ENCODE measurements around the gene RAP1GAP. TPM values are rescaled to one million over a fixed set of nuclear protein-coding genes. Genes with fewer than 3 reads are reported as not detected.
A peak's percentile ranks its signal among the peaks of the same experiment; 100 is the strongest.

Gene RAP1GAP
- total RNA-seq, 1 experiment from 2014 or later, result not detected

DNA sequence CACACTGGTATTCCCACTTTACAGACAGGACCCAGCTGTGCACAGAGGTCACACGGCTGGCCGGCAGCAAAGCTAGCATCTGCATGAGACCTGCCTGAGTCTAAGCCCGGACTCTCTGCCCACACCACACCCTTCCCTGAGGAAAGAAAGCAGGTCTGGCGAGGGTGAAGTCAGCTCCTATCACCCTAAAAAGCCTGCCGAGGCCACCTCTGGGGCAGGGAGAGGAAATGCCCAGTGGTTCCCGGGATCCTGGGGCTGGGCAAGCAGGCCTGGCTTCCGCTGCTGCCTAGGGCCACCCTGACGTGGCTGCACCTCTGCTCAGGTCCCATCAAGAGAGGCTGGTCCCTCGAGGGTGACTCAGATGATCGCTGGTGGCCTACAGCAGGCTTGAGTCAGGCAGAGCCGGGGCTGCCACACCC, 42.2 kb downstream of the RAP1GAP start:
- Histone ChIP-seq H3K9me3 (no peaks in the 10 kb centered on the region), H3K27me3 (no peaks in the 10 kb centered on the region), H3K4me3 (no peak overlapping the region), H3K36me3 (no peaks in the 10 kb centered on the region)
- no peak for DNase-seq

DNA sequence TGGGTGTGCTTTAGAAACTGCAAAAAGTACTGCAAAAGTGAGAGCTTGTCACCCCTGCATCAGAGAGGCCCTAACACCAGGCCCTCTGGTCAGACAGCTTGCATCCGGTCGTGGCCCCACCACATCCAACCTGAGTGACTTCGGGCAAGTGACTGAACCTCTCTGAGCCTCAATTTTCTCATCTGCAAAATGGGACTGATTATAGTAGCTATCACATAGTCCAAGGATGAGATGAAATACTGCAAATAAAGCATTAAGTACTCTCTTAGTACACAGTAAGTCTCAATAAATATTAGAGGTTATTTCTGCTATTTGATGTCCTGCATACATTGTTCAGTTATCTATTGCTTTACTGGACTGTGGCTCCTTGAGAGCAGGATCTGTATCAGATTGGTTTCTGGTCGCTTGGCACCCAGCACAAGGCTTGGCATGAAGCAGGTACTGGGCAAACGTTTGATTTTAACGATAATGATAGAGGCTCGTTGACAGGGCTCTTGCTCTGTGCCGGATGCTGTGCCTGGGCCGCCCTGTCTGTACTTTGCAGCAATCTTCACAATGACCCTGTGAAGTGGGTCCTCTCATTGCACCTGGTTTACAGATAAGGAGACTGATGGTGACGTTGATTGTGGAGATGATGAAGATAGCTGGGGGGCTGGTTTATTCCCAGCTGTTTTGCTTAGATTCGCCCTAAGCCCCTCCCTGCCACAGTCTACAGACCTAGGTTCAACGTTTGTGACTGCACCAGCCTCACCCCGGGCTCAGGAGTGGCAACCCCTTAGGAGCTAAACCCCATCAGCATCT, 43.6 kb downstream of the RAP1GAP start:
- no peaks in the 10 kb centered on the region for H3K27me3 ChIP-seq

GRCh38 chr1:21624571-21625389, 44.4 kb downstream of the RAP1GAP start:
- Histone ChIP-seq H3K9me3 (no peaks in the 10 kb centered on the region), H3K27me3 (no peaks in the 10 kb centered on the region), H3K4me3 (no peak overlapping the region), H3K36me3 (no peaks in the 10 kb centered on the region)
- DNase-seq, result peak; percentile 42

More for the DNA sequence above, 43.6 kb downstream of the RAP1GAP start:
- H3K9me3 ChIP-seq, result no peaks in the 10 kb centered on the region
- H3K4me3 ChIP-seq, result no peak overlapping the region
- no peak for DNase-seq
- H3K36me3 ChIP-seq, result no peaks in the 10 kb centered on the region

DNA sequence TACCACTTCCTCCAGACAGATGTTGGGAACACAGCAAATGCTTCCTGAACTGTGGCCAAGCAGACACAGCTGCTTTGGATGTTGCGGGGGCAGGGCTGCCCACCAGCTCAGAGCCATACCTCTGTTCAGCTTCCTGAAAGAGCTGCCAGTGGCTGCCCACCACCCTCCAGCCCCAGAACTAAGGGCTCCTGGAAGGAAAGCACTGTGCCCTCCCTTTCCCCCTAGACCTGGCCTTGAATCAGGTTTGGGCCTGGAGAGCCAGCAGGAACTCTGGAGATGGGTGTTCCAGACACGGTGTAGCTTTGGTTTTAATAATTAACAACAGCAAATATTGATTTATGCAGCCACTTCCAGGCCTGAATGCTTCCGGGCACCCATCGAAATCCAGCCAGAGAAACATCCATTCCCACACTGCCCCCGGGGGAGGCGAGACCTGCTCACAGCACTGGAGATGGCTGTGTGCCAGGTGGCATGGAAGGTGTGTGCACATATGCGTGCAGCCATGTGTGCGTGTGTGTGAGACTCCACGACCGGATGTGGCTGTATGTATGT, 45.7 kb downstream of the RAP1GAP start:
- Histone ChIP-seq H3K9me3 (no peaks in the 10 kb centered on the region), H3K27me3 (no peaks in the 10 kb centered on the region), H3K36me3 (no peaks in the 10 kb centered on the region), H3K4me3 (no peak overlapping the region)
- DNase-seq, result no peak

DNA sequence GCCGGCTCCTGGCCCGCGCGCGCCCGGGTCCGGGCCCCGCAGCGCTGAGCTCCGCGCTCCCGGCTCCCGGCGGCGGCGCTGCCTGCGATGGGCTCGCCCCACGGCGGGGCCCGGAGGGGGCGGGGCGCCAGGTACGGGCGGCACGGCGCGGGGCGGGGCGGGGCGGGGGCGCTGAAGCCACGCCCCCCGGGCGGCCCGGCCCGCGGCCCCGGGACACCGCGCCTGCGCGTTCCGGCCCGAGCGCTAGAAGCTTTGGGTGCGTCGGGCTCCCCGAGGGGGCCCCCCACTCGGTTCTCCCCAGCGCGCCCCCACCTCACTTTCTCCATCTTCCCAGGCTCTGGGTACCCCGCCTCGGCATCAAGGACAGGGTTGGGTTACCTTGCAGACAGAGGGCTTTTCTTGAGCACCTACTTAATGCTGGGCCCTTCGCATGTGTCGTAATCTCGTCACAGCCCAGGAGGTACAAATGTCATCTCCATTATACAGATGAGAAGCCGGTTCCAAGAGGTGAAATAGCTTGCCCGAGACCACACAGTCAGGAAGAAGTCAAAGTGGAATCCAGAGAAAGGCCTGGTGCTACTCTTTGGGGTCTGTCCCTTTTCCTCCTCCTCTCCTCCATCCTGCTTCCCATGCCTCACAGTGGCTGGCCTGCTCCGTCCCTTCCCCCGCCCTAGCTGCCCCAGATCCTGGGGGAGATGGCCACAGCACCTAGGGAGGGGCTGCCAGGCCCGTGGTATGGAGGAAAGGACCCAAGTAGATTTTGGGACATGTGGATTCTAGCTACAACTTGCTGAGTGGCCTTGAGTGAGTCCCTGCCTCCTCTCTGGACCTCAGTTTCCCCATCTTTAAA, 46.5 kb downstream of the RAP1GAP start:
- Histone ChIP-seq H3K4me3 (peak overlapping the region; percentile 30), H3K36me3 (no peaks in the 10 kb centered on the region), H3K9me3 (no peaks in the 10 kb centered on the region), H3K27me3 (no peaks in the 10 kb centered on the region)
- no peak for DNase-seq

- no peak overlapping the region for H3K4me3 ChIP-seq
- H3K9me3 ChIP-seq, result no peaks in the 10 kb centered on the region
- no peaks in the 10 kb centered on the region for H3K27me3 ChIP-seq
- H3K36me3 ChIP-seq, result no peaks in the 10 kb centered on the region
- DNase-seq, result no peak
Measured at GRCh38 chr1:21621761-21622436, 47.3 kb downstream of the RAP1GAP start.

GRCh38 chr1:21621051-21621450, 48.1 kb downstream of the RAP1GAP start:
- Histone ChIP-seq H3K27me3 (no peaks in the 10 kb centered on the region), H3K4me3 (no peak overlapping the region)
- no peak for DNase-seq

DNA sequence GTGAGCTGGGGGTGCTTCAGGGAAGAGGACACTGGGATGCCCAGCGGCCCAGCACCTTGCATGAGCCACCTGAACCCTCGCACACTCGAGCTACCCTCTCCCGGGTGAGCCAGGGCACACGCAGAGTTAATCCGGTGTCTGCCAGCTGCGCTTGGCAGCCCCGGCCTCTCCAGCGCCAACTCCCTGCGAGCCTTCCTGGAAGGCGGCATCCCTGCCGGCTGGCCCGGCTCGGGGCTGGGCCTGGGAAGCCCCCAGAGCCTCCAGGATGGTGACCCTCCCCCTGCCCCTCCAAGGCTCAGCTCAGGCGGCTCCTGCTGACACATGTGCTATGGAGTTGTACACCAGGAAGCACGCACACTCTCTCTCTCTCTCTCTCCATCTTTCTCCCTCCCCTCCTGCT, 48.7 kb downstream of the RAP1GAP start:
- Histone ChIP-seq H3K4me3 (no peak overlapping the region), H3K9me3 (no peaks in the 10 kb centered on the region), H3K36me3 (no peaks in the 10 kb centered on the region), H3K27me3 (no peaks in the 10 kb centered on the region)
- DNase-seq, result no peak

More at GRCh38 chr1:21621051-21621450, 48.1 kb downstream of the RAP1GAP start:
- no peaks in the 10 kb centered on the region for H3K9me3 ChIP-seq
- no peaks in the 10 kb centered on the region for H3K36me3 ChIP-seq

DNA sequence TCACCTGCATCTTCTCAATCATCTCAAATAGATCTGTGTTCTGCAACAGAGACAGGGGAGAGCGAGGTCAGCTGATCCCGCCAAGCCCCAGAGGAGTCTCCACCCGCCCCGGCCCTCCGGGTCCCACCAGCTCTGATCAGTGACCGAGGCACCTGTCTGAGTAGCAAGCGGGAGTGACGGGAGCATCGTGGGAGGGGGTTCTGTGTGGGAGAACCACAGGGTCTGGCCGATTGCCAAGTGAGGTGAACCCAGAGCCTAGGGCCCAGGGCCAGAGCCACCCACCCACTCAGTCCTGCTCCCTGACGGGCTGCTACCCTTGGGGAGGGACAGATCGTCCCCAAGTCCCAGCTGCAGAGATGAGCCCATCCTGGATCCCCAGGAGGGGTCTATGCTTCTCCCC, 49.1 kb downstream of the RAP1GAP start:
- H3K36me3 ChIP-seq, result no peaks in the 10 kb centered on the region
- no peak overlapping the region for H3K4me3 ChIP-seq
- H3K9me3 ChIP-seq, result no peaks in the 10 kb centered on the region
- H3K27me3 ChIP-seq, result no peaks in the 10 kb centered on the region
- no peak for DNase-seq

DNA sequence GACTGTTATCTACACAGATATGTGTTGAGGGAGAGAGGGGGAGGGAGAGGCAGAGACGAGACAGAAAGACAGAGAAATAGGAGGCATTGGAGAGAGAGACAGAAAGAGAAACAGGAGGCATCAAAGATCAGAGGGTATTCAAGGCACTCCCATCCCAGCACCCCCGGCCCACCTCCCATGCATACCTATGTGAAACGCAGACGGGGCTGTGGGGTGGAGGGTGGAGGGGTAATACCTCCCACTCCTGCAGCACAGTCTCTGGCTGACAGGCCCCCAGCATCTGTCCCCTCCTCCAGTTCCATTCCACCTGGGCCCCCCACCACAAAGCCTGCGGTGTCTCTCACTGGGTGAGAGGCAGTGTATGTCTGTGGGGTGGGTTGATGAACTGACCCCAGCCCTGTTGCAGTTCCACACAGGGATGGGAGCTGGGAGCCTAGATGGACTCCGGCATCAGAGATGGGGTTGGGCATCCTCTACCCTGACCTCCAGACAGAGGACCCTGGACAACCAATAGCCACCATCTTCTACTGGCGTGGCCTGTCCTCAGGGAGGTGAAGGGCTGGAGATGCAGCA, 49.7 kb downstream of the RAP1GAP start:
- no peak for DNase-seq
- H3K9me3 ChIP-seq, result no peaks in the 10 kb centered on the region
- no peaks in the 10 kb centered on the region for H3K36me3 ChIP-seq
- no peaks in the 10 kb centered on the region for H3K27me3 ChIP-seq
- no peak overlapping the region for H3K4me3 ChIP-seq

DNA sequence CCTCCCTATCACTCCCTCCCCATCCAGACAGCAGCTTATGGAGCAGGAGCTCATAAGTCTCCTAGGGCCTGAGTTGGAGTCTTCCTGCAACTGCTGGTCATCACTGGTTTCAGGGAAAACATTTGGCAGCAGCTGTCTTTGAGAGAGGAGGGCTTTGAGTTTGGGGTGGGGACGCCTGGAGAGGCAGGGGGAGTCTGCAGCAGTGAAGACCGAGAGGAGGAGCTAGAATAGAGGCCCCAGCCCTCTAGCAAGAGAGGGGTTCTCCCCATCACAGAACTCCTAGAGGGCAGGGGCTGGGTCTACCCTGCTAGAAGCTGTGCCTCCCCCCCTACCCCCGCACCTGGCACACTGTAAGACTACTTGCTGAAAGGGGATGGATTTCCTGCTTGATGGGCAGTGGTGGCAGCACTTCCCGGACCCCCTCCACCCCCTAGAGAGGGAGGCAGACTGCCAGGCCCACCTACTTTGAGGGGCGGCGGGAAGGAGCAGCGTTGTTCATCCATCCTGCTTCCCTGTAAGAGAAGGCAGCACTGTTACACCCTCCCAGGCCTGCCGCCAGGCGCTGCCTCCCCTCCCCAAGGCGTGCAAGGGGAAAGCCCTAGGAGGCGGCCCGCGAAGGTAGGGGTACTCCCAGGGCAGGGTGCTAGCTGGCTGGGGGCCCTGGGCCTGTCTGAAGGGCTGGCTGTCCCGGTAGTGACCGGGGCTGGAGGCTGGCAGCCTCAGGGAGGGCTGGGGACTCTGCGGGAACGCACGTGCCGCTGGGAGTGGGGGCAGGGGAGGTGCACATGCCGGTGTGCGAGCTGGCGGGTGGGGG, 50.4 kb downstream of the RAP1GAP start:
- no peak overlapping the region for H3K4me3 ChIP-seq
- no peaks in the 10 kb centered on the region for H3K9me3 ChIP-seq
- H3K27me3 ChIP-seq, result no peaks in the 10 kb centered on the region
- no peaks in the 10 kb centered on the region for H3K36me3 ChIP-seq
- DNase-seq, result no peak

DNA sequence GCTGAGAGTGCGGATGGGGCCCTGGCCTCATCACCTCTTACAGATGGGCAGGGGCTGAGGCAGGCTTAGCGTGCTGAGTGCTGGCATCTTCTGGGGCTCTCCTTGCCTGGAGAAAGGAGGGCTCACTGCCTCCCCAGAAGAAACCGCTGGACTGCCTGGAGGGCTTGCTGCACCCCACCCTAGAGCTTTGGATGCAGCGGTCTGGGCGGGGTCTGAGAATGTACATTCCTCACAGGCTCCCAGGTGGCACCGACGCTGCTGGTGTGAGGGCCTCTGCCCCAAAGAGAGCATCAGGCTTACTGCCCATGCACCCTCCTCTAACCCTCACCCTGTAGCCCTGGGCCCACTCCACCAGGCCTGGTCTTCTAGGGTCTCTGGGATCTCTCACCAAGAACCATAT, 51.1 kb downstream of the RAP1GAP start:
- DNase-seq, result no peak
- no peak overlapping the region for H3K4me3 ChIP-seq
- no peaks in the 10 kb centered on the region for H3K9me3 ChIP-seq
- no peaks in the 10 kb centered on the region for H3K36me3 ChIP-seq
- H3K27me3 ChIP-seq, result no peaks in the 10 kb centered on the region

GRCh38 chr1:21617126-21617738, 51.9 kb downstream of the RAP1GAP start:
- H3K4me3 ChIP-seq, result no peak overlapping the region
- H3K9me3 ChIP-seq, result no peaks in the 10 kb centered on the region
- DNase-seq, result no peak
- no peaks in the 10 kb centered on the region for H3K27me3 ChIP-seq
- no peaks in the 10 kb centered on the region for H3K36me3 ChIP-seq

DNA sequence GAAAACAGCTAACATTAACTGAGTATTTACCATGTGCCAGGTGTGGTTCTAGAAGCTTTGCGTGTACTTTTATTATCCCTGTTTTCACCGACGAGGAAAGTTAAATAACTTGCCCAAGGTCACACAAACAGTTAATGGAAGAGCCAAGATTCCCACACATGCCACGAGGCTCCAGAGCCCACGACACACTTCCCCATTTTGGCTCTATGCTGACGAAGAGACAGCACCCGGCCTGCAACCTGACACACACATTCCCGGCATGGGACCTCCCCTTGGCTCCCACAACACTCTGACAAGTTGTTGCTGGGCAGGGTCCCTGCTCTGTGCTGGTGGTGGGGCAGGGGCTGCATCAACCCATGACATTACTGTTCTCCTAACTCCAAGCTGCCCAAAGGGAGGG, 52.8 kb downstream of the RAP1GAP start:
- no peak for DNase-seq
- Histone ChIP-seq H3K36me3 (no peaks in the 10 kb centered on the region), H3K9me3 (no peaks in the 10 kb centered on the region), H3K4me3 (no peak overlapping the region), H3K27me3 (no peaks in the 10 kb centered on the region)

Data from MG63 (cell line).